Measurements from ENCODE around the gene SLC25A29.

SLC25A29 gene

GRCh38 chr14:100296106-100296651 is 10.1 kb downstream of the SLC25A29 start:
- no peak for TF ChIP-seq MYC (IDR thresholded peaks at IDR 0.05; ENCODE audit: low read depth, low read length)
- TF ChIP-seq POLR2A (IDR thresholded peaks at IDR 0.05; ENCODE audit: extremely low read depth, insufficient read length) = no peak
- no peak for TF ChIP-seq MAX (IDR thresholded peaks at IDR 0.05; ENCODE audit: low read depth, low read length)
- no peak for TF ChIP-seq CTCF (IDR thresholded peaks at IDR 0.05; ENCODE audit: low read depth, low read length)
- peak; percentile 80 for DNase-seq (ENCODE audit: low read depth)
- H3K4me3 ChIP-seq (ENCODE audit: low read depth, low read length) = no peak overlapping the region

GRCh38 chr14:100295376-100296105 is 10.7 kb downstream of the SLC25A29 start:
- no peak overlapping the region for H3K4me3 ChIP-seq (ENCODE audit: low read depth, low read length)
- no peak for DNase-seq (ENCODE audit: low read depth)
- TF ChIP-seq CTCF (IDR thresholded peaks at IDR 0.05; ENCODE audit: low read depth, low read length) (no peak), POLR2A (IDR thresholded peaks at IDR 0.05; ENCODE audit: extremely low read depth, insufficient read length) (no peak), MAX (IDR thresholded peaks at IDR 0.05; ENCODE audit: low read depth, low read length) (no peak), MYC (IDR thresholded peaks at IDR 0.05; ENCODE audit: low read depth, low read length) (no peak)

GRCh38 chr14:100294963-100295330 is 11.3 kb downstream of the SLC25A29 start:
- TF ChIP-seq MAX (IDR thresholded peaks at IDR 0.05; ENCODE audit: low read depth, low read length) = no peak
- TF ChIP-seq CTCF (IDR thresholded peaks at IDR 0.05; ENCODE audit: low read depth, low read length) = no peak
- TF ChIP-seq POLR2A (IDR thresholded peaks at IDR 0.05; ENCODE audit: extremely low read depth, insufficient read length) = no peak
- TF ChIP-seq MYC (IDR thresholded peaks at IDR 0.05; ENCODE audit: low read depth, low read length) = no peak
- H3K4me3 ChIP-seq (ENCODE audit: low read depth, low read length) = no peak overlapping the region
- no peak for DNase-seq (ENCODE audit: low read depth)

GRCh38 chr14:100294213-100294962 is 11.9 kb downstream of the SLC25A29 start:
- no peak for DNase-seq (ENCODE audit: low read depth)
- TF ChIP-seq POLR2A (IDR thresholded peaks at IDR 0.05; ENCODE audit: extremely low read depth, insufficient read length) = no peak
- TF ChIP-seq MYC (IDR thresholded peaks at IDR 0.05; ENCODE audit: low read depth, low read length) = no peak
- TF ChIP-seq CTCF (IDR thresholded peaks at IDR 0.05; ENCODE audit: low read depth, low read length) = no peak
- no peak for TF ChIP-seq MAX (IDR thresholded peaks at IDR 0.05; ENCODE audit: low read depth, low read length)
- no peak overlapping the region for H3K4me3 ChIP-seq (ENCODE audit: low read depth, low read length)

GRCh38 chr14:100293497-100294212 is 12.6 kb downstream of the SLC25A29 start:
- TF ChIP-seq POLR2A (IDR thresholded peaks at IDR 0.05; ENCODE audit: extremely low read depth, insufficient read length) (no peak), CTCF (IDR thresholded peaks at IDR 0.05; ENCODE audit: low read depth, low read length) (no peak), MAX (IDR thresholded peaks at IDR 0.05; ENCODE audit: low read depth, low read length) (no peak), MYC (IDR thresholded peaks at IDR 0.05; ENCODE audit: low read depth, low read length) (no peak)
- DNase-seq (ENCODE audit: low read depth) = no peak
- H3K4me3 ChIP-seq (ENCODE audit: low read depth, low read length) = no peak overlapping the region
